ENCODE data around the gene VAV2.

Gene VAV2

GRCh38 chr9:133974631-133975341, 17.3 kb downstream of the VAV2 start:
- TF ChIP-seq CSDC2 (CRISPR knock-in tag; IDR thresholded peaks at IDR 0.05): no peak
- no peak for TF ChIP-seq ESRRG (CRISPR knock-in tag; IDR thresholded peaks at IDR 0.05)
- TF ChIP-seq, protein P1, sequence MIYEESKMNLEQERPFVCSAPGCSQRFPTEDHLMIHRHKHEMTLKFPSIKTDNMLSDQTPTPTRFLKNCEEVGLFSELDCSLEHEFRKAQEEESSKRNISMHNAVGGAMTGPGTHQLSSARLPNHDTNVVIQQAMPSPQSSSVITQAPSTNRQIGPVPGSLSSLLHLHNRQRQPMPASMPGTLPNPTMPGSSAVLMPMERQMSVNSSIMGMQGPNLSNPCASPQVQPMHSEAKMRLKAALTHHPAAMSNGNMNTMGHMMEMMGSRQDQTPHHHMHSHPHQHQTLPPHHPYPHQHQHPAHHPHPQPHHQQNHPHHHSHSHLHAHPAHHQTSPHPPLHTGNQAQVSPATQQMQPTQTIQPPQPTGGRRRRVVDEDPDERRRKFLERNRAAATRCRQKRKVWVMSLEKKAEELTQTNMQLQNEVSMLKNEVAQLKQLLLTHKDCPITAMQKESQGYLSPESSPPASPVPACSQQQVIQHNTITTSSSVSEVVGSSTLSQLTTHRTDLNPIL (CRISPR knock-in tag; IDR thresholded peaks at IDR 0.05; ENCODE audit: low read depth): no peak
- ATAC-seq: no peak

- no peak for ATAC-seq
- no peak for TF ChIP-seq RARB (CRISPR knock-in tag; IDR thresholded peaks at IDR 0.05)
- TF ChIP-seq GLIS3 (CRISPR knock-in tag; IDR thresholded peaks at IDR 0.05): no peak
- TF ChIP-seq CSRNP3 (CRISPR knock-in tag; IDR thresholded peaks at IDR 0.05): no peak
- no peak for TF ChIP-seq OSR1 (CRISPR knock-in tag; IDR thresholded peaks at IDR 0.05)
- no peak for TF ChIP-seq PATZ1 (CRISPR knock-in tag; IDR thresholded peaks at IDR 0.05; ENCODE audit: borderline replicate concordance)
- TF ChIP-seq ZC3H10 (CRISPR knock-in tag; IDR thresholded peaks at IDR 0.05): no peak
- no peak for TF ChIP-seq ZNF70 (CRISPR knock-in tag; IDR thresholded peaks at IDR 0.05)
- no peak for TF ChIP-seq SNAI2 (CRISPR knock-in tag; IDR thresholded peaks at IDR 0.05)
- no peak for TF ChIP-seq PPARA (CRISPR knock-in tag; IDR thresholded peaks at IDR 0.05; ENCODE audit: borderline replicate concordance)
- TF ChIP-seq ISL1 (CRISPR knock-in tag; IDR thresholded peaks at IDR 0.05): no peak
- TF ChIP-seq ZFP30 (CRISPR knock-in tag; IDR thresholded peaks at IDR 0.05): no peak
- TF ChIP-seq ARNTL (CRISPR knock-in tag; IDR thresholded peaks at IDR 0.05; ENCODE audit: borderline replicate concordance, low read depth): no peak
These were observed 18.1 kb downstream of the VAV2 start for GRCh38 chr9:133973791-133974630.

GRCh38 chr9:133973111-133973790, 18.9 kb downstream of the VAV2 start:
- ATAC-seq: no peak
- TF ChIP-seq, protein P1 (CRISPR knock-in tag; IDR thresholded peaks at IDR 0.05; ENCODE audit: low read depth): no peak
- TF ChIP-seq TSHZ2 (CRISPR knock-in tag; IDR thresholded peaks at IDR 0.05): no peak
